Upper lobe of left lung (tissue), 4 donors: Measurements from ENCODE around the gene DTNA.

Experiments
- CTCF ChIP-seq, 6 experiments: fragments of 450-650 bp in 4 of 6; fragments of 200-600 bp in 2 of 6; sonication (generic) in 2 of 6; IDR thresholded peaks; one replicate each; pipeline ENCODE4 v1.5.1; 2016 to 2019; ENCODE audit warnings: antibody characterized with exemption in 6 of 6
- EP300 ChIP-seq, 4 donors: sonication (generic); formaldehyde crosslinking; IDR thresholded peaks; one replicate each; pipeline ENCODE4 v1.5.1; 2017; ENCODE audit warnings: antibody characterized with exemption in 4 of 4, control low read depth in 2 of 4
- POLR2A ChIP-seq, 4 donors: fragments of 450-650 bp; IDR thresholded peaks; one replicate each; pipeline ENCODE4 v1.5.1; 2016 to 2017; ENCODE audit warnings: antibody characterized with exemption in 4 of 4, mild to moderate bottlenecking in 2 of 4
- POLR2AphosphoS5 ChIP-seq, 2 donors: sonication (generic); formaldehyde crosslinking; IDR thresholded peaks; one replicate each; pipeline ENCODE4 v1.5.1; 2017; ENCODE audit warnings: antibody characterized with exemption in 2 of 2

- TF ChIP-seq CTCF (IDR thresholded peaks at IDR 0.05) = no peak
- TF ChIP-seq EP300 (IDR thresholded peaks at IDR 0.05) = no peak
- TF ChIP-seq POLR2A (IDR thresholded peaks at IDR 0.05) = no peak
- no peak for TF ChIP-seq POLR2AphosphoS5 (IDR thresholded peaks at IDR 0.05)
Observed at GRCh38 chr18:34744569-34744968, 34.5 kb downstream of the DTNA start.
